Keratinocyte (primary cell): Measurements from ENCODE around the gene CALML6.

Experiments used
- CTCF ChIP-seq, 3 experiments: IDR thresholded peaks in 1 of 3; conservative IDR thresholded peaks in 1 of 3; optimal IDR thresholded peaks in 1 of 3; 2 replicates in 2 of 3; 3 replicates in 1 of 3; pipeline versions ENCODE3 to v1.5.1; 2011; ENCODE audit warnings: low read length in 3 of 3, mild to moderate bottlenecking in 3 of 3, moderate library complexity in 2 of 3, control low read depth in 1 of 3, inconsistent platforms in 1 of 3; ENCODE audit not compliant: insufficient read depth in 2 of 3; ENCODE audit errors: extremely low read depth in 1 of 3
- EZH2 ChIP-seq: IDR thresholded peaks from one replicate; pipeline ENCODE4 v1.6.1; 2012; ENCODE audit warnings: inconsistent platforms, mild to moderate bottlenecking, low read length, moderate library complexity

GRCh38 chr1:1960480-1961196 lies 45.6 kb downstream of the CALML6 start:
- TF ChIP-seq EZH2 (no peak), CTCF (optimal IDR thresholded peaks at IDR 0.05 in 1 of 3, IDR thresholded peaks at IDR 0.05 in 1 of 3, conservative IDR thresholded peaks at IDR 0.05 in 1 of 3; ENCODE audit: extremely low read depth in 1 of 3, insufficient read depth in 2 of 3, low read length in 3 of 3) (no peak)
